Measurements from ENCODE around the gene GATA3. TPM values are rescaled to one million over a fixed set of nuclear protein-coding genes. Genes with fewer than 3 reads are reported as not detected.

GATA3 gene
- polyA plus RNA-seq, 10 donors, result 0.11 to 14.3 (median 0.44) TPM

DNA sequence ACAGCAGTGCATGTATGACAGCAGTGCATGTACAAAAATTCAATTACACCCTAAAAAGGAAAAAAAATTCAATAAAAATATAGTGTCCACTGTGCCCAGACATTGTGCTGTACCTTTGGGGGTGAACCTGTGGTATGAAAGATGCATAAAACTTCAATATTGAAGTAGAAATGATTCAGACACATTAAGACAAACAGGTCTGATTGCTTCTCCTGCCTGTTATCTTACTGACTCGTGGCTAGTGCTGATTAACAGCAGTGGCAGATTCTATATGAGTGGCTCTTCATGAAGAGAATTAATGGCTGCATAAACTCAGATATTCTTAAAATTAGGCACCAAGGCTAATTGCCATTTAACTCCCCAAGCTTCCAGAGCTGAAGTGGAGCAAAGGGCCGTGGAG lies 37.9 kb downstream of the GATA3 start:
- no peak for DNase-seq

DNA sequence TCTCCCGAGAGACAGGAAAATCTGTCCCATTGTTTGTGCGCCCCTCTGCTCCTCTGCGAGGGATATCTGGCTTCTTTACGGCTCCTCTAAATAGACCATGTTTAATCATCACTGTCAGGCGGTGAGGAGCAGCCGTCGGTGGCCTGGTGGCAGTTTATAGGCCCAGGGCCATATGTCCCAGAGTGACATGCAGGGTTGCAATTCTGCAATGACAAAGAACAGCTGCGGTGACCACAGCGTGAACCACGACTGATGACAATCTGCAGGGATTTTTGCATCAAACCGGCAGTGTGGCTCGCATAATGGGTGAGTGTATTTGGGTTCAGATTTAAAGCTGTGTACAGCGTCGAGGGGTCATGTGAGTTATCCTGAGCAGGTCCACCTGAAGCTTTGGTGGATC lies 41.5 kb downstream of the GATA3 start:
- no peak for DNase-seq

DNA sequence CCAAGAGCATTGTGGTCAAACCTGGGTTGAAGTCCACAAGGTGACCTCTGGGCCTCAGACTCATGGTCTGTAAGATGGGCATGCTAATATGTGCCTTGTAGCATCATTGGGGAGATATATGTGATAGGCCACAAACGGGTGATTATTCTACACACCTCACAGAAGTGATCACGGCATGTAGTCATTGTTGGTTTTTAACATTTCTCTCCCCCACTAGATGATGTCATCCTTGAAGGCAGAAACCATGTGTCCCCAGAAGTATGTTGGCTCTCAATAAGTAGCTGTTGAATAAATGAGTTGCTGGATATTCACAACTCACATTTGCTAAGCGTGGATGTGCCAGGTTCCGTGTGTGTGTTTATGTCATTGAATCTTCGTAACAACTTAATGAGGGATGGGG lies 42.4 kb downstream of the GATA3 start:
- no peak for DNase-seq

DNA sequence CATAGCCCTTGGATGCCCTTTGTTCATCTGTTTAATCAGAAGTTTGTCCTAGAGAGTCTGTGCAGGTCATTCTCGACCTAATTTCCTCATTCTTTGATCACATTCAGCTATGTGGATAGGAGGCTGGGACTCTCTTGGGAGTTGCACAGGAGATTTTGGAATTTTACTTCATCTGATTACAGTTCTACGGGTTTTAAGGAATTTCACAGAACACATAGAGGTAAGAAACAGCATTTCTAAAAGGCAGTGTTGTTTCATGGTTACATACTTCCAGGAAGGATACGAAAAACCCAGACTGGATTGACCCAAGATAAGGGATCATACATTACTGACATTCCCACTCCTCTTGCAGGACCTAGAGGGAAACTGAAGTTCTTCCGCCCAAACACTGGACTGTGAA lies 45.9 kb downstream of the GATA3 start:
- DNase-seq, result no peak

- no peak for DNase-seq
These were observed 48.4 kb downstream of the GATA3 start for GRCh38 chr10:8102708-8103401.

- no peak for DNase-seq
These were observed 49.1 kb downstream of the GATA3 start for GRCh38 chr10:8103543-8103942.

- no peak for DNase-seq
These were observed 49.5 kb downstream of the GATA3 start for GRCh38 chr10:8104005-8104404.

- DNase-seq, result no peak
These were observed 50.2 kb downstream of the GATA3 start for GRCh38 chr10:8104721-8105120.

- no peak for DNase-seq
These were observed 51.4 kb downstream of the GATA3 start for GRCh38 chr10:8105932-8106331.

DNA sequence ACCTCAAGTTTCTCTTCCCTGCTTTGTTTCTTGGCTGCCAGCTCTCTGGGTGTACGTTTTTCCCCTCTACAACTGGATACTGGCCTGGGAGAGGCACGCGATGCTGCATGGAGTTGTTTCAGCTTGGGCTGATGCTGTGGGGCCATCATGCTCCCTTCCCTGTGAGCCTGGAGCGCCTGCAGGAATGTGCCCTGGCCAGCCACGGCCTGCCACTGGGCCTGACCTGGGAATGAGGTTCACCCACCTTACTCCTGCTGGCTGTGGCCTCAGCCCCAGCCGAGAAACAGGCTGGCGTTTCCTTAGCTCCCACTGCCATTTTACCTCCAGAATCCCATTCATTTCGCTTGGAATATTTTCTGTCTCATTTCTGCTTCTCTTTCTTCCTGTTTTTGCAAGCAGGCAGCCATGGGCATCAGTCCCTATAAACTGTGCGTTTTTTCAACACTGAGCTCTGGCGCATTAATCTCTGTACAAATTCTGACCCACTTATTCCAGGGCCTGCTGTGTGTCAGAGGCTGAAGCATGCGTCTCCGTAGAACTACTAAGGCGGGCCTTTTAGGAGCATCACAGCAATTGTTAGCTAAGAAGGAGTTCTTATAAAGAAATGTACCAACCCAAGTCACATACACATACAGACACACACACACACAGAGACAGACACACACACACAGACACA lies 57.9 kb downstream of the GATA3 start:
- DNase-seq, result no peak

DNA sequence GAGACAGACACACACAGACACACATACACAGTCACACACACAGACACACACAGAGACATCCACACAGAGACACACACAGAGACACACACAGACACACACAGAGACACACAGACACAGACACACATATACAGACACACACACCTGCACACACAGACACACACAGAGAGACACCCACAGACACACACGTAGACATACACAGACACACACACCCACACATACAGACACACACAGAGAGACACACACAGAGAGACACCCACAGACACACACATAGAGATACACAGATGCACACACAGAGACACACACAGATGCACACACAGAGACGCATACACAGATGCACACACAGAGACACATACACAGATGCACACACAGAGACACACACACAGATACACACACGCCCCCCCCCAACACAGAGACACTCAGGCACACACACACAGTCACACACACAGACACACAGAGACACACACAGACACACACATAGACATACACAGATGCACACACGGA lies 58.5 kb downstream of the GATA3 start:
- DNase-seq, result no peak

DNA sequence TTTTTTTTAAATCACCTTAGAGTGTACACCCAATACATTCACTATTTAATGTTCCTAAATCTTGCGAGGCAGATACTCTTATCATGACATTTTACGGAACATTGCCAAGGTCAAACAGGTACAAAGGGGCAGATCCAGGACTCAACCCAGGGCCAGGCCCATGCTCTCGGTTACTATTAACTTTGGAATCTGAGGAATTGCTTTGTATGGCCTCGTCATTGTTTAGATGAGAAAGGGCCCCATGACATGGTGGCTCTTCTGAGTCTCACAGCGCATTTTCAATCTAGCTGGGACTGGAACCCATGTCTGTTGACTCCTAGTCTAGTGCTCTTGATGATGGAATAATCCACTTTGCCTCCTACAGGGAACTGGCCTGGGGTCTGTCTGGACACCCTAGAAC lies 59.1 kb downstream of the GATA3 start:
- no peak for DNase-seq

- DNase-seq, result no peak
These were observed 60.5 kb downstream of the GATA3 start for GRCh38 chr10:8114741-8115617.

DNA sequence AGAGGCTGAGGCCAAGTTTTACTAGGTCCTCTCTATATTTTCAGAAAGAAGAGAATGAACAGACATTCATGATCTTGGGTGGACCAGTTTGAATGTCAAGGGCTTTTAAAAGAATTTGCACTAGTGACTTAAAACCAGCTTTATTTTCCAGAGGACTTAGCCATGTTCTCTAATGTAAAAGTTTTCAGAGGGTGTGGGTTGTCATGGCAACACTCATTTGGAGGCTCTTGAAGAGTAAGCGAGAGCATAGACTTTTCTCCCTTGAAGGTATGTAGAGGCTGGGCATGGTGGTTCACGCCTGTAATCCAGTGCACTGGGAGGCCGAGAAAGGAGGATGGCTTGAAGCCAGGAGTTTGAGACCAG lies 61.1 kb downstream of the GATA3 start:
- DNase-seq, result no peak

GRCh38 chr10:8116474-8116873 lies 62.0 kb downstream of the GATA3 start:
- no peak for DNase-seq

DNA sequence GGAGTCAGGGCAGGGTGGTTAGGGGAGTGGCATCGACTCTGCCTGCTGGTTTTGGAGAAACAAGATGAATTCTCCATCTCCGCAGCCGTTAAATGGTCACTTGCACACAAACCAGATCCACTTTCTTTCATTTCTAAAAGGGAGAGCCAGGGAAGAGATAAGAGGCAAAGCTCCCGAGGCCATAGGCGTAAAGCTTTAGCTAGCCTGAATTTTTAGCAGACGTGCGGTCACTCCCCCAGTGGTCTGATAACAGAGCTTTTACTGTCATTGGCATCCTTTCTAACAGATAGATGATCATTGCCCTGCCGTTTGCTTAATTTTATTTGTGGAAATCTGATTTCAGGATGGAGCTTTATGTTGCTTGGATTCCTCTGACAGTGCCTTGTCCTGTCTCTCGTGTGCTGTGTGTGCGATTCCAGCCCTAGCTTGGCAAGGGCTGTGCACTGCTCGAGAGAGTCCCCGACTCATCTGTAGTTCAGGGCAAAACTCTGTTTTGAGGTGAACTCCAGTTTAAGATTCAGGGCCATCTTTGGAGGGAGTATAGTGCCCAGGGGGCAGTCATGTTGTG lies 62.5 kb downstream of the GATA3 start:
- no peak for DNase-seq

GRCh38 chr10:8121201-8121890 lies 66.9 kb downstream of the GATA3 start:
- DNase-seq, result no peak

GRCh38 chr10:8122611-8123369 lies 68.3 kb downstream of the GATA3 start:
- no peak for DNase-seq

- no peak for DNase-seq
These were observed 69.9 kb downstream of the GATA3 start for GRCh38 chr10:8124436-8124835.

Measured in muscle of back (tissue), 11 donors.